Thyroid gland (tissue), 4 donors: ENCODE data around the gene MAML1.

Experiments used
- CTCF ChIP-seq, 6 experiments: fragments of 200-600 bp in 3 of 6; fragments of 450-650 bp in 3 of 6; sonication (generic) in 3 of 6; IDR thresholded peaks; one replicate each; pipeline ENCODE4 v1.5.1; 2016 to 2019; ENCODE audit warnings: antibody characterized with exemption in 6 of 6, mild to moderate bottlenecking in 2 of 6, inconsistent platforms in 1 of 6, moderate library complexity in 1 of 6
- POLR2A ChIP-seq, 2 donors: fragments of 450-650 bp; IDR thresholded peaks; one replicate each; pipeline ENCODE4 v1.6.1; 2017; ENCODE audit warnings: antibody characterized with exemption in 2 of 2, mild to moderate bottlenecking in 2 of 2, moderate library complexity in 1 of 2

DNA sequence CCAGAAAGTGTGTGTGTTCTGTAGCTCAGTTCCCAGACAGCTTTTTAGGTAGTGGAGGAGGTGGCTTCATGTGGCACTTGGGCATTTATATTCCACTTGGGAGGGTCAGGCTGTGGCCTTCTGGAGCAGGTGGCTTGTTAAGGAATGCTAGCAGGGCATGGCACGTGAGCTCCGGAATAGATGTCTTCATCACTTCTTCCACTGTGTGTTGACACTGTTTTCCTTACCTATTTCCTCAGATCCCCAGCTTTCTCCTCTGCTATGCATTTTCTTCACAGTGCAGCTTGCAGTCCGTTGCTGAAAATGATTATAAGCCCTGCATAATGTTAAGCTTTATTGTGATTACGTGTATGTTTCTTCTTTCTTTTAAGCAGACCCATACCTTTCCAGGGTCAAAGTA lies 3.3 kb upstream of the MAML1 start:
- TF ChIP-seq POLR2A (IDR thresholded peaks at IDR 0.05) (no peak), CTCF (IDR thresholded peaks at IDR 0.05) (no peak)
